Measurements from ENCODE around the gene WASF2.
"Not testable (repeated sequence)": the region's sequence is repeated elsewhere in the genome, so short reads cannot be mapped to it uniquely, and the experiment has no call there.

Gene WASF2

DNA sequence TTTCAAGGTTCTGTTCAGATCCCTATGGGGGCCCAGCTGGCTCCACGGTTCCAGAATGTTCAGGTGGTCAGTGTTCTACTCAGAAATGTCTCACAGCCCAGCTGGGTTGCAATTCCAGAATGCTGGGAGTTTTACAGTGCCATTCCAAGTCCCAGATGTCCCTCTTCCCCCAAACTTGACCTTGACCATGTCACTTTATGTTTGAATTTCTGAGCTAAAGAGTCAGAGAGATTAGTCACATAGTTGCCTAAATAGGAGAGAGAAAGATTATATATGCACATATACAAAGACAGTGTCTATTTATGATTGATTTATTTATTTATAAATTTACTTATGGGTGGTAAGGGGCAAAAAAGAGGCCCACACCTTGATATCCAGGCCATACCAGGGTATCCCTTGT, 95.0 kb downstream of the WASF2 start:
- no peak for DNase-seq

- no peak for DNase-seq
Measured at GRCh38 chr1:27394282-27394658, 95.7 kb downstream of the WASF2 start.

- no peak for DNase-seq
Measured at GRCh38 chr1:27393641-27394281, 96.2 kb downstream of the WASF2 start.

DNA sequence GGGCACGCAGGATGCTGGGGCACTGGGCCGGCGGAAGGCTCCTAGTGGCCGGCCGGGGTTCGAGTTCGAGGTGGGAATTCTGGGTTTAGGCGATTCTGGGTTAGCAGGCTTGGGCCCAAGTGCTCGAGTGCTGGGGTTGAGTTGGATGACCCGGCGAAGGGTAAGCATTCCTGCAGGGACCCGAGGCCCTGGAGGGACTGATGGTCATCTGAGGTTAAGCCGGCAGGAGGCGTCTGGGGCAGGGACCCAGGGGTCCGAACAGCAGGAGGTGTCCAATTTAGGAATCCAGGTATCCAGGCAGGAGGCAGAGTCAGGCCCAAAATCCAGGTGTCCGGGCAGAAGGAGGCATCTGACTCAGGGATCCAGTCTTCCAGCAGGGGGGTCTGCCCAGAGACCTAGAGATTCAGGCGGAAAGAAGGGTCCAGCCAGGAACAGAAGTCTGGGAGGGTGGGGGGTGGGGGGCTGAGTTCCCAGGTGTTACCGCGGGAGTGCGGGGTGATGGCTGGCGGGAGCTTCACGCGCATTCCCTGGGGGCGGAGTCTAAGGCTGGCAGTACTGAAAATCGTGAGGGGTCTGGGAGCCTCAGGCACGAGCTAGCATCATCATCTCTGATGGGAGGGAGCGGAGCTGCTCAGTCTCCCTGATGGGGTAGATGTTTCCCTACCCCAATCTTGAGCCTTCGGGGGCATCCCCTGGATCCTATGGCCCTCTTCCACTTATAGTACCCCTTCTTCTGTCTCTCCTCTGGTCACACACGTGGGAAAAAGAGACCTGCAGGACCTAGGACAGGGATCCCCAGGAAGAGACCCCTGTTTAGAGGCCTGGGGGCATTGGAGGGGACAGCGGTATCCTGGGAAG, 97.0 kb downstream of the WASF2 start:
- DNase-seq = no peak

DNA sequence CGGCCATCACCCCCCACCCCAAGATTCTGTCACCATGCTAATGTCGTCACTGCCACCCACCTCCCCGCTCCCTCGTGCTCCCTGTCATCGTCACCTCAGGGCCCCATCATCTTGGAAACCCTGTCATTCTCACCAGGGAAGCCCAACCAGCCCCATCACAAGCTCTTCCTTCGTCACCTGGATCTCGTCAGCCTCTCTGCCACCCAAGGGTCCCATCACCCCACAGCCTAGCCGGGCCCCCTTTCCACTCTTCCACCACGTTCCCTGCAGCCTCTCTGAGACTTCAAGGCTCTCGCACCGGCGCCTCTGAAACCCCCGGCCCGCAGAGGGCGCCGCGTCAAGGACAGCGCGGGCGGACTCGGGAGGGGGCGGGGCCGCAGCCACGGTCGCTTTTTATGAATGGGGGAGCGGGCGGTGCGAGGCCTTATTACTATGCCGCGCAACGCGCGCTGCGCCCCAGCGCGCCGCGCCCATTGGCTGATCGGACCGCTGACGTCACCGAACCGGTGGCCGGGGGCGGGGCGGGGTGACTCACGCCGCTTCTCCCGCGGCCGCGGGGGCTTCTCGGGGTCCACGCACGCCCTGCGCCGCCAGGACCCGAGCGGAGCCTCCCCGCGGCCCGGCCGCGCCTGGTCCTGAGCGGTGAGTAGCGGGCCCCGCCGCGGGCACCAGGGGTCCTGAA, 97.7 kb downstream of the WASF2 start, which contains the start of gene GPR3:
Gene GPR3 (plus strand): TSS at position 527 of the 682 bp plus-strand sequence. CDS start 1,177 bp downstream, outside the sequence.
- peak; percentile 94 for DNase-seq

DNA sequence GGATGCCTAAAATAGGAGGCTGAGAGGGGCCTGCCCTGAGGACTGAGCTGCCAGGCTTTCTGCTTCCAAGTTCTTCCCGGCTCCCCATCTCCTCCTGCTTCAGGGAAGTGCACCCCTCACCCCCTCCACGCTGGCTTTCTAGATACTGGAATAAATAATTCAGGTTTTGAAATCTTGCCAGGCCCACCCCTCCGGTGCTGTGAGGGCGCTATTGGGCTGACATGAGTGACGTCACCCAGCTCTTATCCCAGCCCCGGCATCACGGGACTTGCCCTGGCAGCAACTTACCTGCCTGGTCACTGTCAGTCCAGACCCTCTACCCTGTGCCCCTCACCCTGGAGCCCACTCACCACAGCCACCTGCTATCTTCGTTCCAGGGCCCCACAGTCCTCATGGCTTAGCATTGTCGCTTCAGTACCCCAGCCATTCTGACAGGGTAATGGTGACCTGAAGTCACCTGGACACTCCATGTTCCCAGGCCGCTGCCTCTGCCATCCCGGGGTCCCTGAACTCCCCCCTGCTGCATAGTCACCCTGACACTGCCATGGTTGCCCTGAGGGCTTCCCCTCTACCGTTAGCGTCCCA, 98.4 kb downstream of the WASF2 start:
- peak; percentile 63 for DNase-seq

DNA sequence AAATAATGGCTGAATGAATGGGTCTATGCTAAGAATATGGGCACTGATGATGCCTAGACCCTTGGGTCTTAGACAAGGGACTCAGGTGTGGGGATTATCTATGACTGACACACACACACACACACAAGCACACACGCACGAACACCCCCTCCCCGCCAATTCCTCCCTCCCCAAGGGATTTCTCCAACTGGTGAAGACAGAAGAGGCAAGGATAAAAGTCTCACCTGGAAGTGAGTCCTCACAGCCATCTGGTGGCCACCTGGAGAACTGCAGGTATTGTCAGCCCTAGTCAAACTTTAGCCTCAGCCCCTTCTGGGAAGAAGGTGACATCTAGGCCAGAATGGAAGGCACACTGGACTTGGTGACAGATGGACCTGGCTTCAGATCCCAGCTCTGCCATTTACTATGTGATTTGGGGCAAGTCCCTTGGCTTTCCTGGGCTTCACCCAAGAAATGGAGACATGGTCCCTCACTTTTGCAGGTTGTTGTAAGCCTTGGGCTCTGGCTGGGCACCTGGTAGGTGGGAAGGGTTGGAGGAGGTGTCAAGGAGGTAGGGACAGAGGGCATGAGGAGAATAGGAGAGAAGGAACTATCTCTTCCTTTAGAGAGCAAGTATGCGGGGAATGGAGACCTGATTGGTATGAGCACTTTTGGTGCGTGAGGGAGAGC, 101.5 kb downstream of the WASF2 start:
- peak; percentile 47 for DNase-seq

DNA sequence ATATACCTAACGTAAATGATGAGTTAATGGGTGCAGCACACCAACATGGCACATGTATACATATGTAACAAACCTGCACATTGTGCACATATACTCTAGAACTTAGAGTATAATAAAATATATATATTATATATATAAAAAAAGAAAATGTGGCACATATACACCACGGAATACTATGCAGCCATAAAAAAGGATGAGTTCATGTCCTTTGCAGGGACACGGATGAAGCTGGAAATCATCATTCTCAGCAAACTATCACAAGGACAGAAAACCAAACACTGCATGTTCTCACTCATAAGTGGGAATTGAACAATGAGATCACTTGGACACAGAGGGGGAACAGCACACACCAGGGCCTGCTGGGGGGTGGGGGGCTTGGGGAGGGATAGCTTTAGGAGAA, 105.2 kb downstream of the WASF2 start:
- DNase-seq = not testable (repeated sequence)

DNA sequence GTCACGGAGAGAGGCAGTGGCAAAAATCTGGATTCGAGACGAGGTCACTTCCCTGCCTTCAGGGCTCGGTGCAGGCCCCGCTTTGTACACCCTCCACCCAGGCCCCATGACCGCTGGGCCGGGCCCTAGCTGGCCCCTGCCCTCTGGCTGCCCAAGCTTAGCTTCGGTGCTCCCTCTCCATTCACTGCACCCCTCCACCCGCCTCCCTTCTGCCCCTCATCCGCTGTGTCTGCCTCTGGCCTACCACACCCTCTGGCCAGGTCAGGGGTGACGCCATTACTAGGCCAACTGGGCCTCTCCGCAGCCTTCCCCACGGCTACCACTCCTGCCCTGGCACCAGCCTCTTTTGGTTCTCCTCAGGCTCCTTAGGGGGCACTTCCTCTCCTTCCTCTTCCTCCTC, 106.3 kb downstream of the WASF2 start:
- DNase-seq = no peak

DNA sequence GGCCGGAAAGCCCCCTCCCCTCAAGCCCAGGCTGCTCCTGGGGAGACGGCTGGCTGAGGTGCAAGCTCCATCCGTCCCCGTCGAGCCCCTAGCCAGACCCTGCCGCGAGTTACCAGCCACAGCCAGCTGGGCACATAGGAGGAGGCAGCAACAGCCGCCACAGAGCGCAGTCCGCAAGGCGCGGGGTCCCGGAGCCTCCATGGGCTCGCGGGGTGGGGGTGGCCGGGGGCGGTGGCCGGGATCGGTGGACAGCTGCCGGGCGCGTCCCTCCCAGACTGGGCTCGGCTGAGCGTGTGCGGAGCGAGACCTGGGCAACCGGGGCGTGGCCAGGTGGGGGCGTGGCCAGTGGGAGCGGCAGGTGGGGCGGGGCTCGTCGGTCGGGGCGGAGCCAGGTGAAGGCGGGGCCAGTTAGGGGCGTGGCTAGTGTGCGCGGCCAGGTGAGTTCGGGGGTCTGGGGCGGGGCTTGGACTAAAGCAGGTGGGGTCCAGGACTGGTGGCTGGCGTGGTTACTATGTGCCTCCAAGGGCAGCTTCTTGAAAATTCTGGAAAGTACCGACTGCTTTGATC, 106.8 kb downstream of the WASF2 start, which contains the start of gene CD164L2:
Gene CD164L2 (minus strand): TSS at position 295 of the 567 bp plus-strand sequence. CDS start 94 bp downstream, at position 201.
- DNase-seq = no peak

GRCh38 chr1:27381969-27382762, 107.8 kb downstream of the WASF2 start:
- no peak for DNase-seq

- no peak for DNase-seq
Measured at GRCh38 chr1:27380766-27381733, 108.9 kb downstream of the WASF2 start.

GRCh38 chr1:27380224-27380623, 109.7 kb downstream of the WASF2 start:
- no peak for DNase-seq

GRCh38 chr1:27379564-27380122, 110.3 kb downstream of the WASF2 start:
- no peak for DNase-seq

- no peak for DNase-seq
Measured at GRCh38 chr1:27377760-27378495, 112.0 kb downstream of the WASF2 start.

- no peak for DNase-seq
Measured at GRCh38 chr1:27374362-27375086, 115.4 kb downstream of the WASF2 start, which contains the start of gene FCN3. FCN3 (minus strand) TSS chr1:27374824; CDS start chr1:27374818, 6 bp downstream.

- no peak for DNase-seq
Measured at GRCh38 chr1:27372808-27373690, 116.9 kb downstream of the WASF2 start.

Data from fibroblast of skin of right biceps (primary cell).